HCT116 (cell line): ENCODE measurements around the gene IL1RAPL2.

ENCODE experiments used
- CEBPB ChIP-seq: IDR thresholded peaks from 2 replicates; pipeline ENCODE4 v1.6.1; 2012; ENCODE audit warnings: low read depth
- CTCF ChIP-seq, 3 experiments: fragments of 200-600 bp in 1 of 3; sonication (generic) in 1 of 3; IDR thresholded peaks in 2 of 3; conservative IDR thresholded peaks in 1 of 3; 2 replicates each; pipeline ENCODE4 v1.5.1; 2012 to 2017; ENCODE audit warnings: low read depth in 2 of 3, low read length in 2 of 3, antibody characterized with exemption in 1 of 3, borderline replicate concordance in 1 of 3, control low read depth in 1 of 3, mild to moderate bottlenecking in 1 of 3, mixed read lengths in 1 of 3, mixed run types in 1 of 3, moderate library complexity in 1 of 3; ENCODE audit not compliant: insufficient read depth in 1 of 3
- EGR1 ChIP-seq: IDR thresholded peaks from 2 replicates; pipeline ENCODE4 v1.6.1; 2012; ENCODE audit warnings: low read depth
- EZH2phosphoT487 ChIP-seq: fragments of 200-600 bp; IDR thresholded peaks from 2 replicates; pipeline ENCODE4 v1.6.1; 2018; ENCODE audit warnings: antibody characterized with exemption, borderline replicate concordance
- POLR2A ChIP-seq: IDR thresholded peaks from 2 replicates; pipeline ENCODE4 v1.7.0; 2011; ENCODE audit warnings: borderline replicate concordance; ENCODE audit not compliant: insufficient read depth, insufficient read length; ENCODE audit errors: extremely low read depth
- POLR2AphosphoS5 ChIP-seq: IDR thresholded peaks from 2 replicates; pipeline ENCODE4 v1.6.1; 2011; ENCODE audit warnings: mild to moderate bottlenecking, low read depth, low read length, moderate library complexity
- RAD21 ChIP-seq: IDR thresholded peaks from 2 replicates; pipeline ENCODE4 v1.6.1; 2012; ENCODE audit warnings: low read depth, mild to moderate bottlenecking
- ZFX ChIP-seq: fragments of 450-650 bp; IDR thresholded peaks from 2 replicates; pipeline ENCODE4 v1.6.1; 2017
- TF ChIP-seq, protein P1 (sequence below): IDR thresholded peaks from 2 replicates; pipeline ENCODE4 v1.6.1; 2011; ENCODE audit warnings: mild to moderate bottlenecking, low read length, moderate library complexity; ENCODE audit not compliant: insufficient replicate concordance; ENCODE audit errors: extremely low read depth

GRCh38 chrX:105282077-105282476, 716.1 kb downstream of the IL1RAPL2 start:
- TF ChIP-seq POLR2AphosphoS5 (no peak), EZH2phosphoT487 (no peak), EGR1 (no peak), RAD21 (no peak), ZFX (no peak), CTCF (IDR thresholded peaks at IDR 0.05 in 2 of 3, conservative IDR thresholded peaks at IDR 0.05 in 1 of 3; ENCODE audit: borderline replicate concordance in 1 of 3, insufficient read depth in 1 of 3, low read depth in 2 of 3, low read length in 2 of 3) (no peak), CEBPB (no peak), POLR2A (no peak)
- TF ChIP-seq, protein P1, sequence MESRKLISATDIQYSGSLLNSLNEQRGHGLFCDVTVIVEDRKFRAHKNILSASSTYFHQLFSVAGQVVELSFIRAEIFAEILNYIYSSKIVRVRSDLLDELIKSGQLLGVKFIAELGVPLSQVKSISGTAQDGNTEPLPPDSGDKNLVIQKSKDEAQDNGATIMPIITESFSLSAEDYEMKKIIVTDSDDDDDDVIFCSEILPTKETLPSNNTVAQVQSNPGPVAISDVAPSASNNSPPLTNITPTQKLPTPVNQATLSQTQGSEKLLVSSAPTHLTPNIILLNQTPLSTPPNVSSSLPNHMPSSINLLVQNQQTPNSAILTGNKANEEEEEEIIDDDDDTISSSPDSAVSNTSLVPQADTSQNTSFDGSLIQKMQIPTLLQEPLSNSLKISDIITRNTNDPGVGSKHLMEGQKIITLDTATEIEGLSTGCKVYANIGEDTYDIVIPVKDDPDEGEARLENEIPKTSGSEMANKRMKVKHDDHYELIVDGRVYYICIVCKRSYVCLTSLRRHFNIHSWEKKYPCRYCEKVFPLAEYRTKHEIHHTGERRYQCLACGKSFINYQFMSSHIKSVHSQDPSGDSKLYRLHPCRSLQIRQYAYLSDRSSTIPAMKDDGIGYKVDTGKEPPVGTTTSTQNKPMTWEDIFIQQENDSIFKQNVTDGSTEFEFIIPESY, result no peak
